GM23338 (cell line): Measurements from ENCODE around the gene PFKFB2. TPM values are rescaled to one million over a fixed set of nuclear protein-coding genes. Genes with fewer than 3 reads are reported as not detected.

ENCODE experiments used
- ATAC-seq: fragments of 200-7000 bp; cut with Tn5 transposase; 3 replicates; pipeline ENCODE4 v1.9.1; 2020
- DNase-seq: peaks from one replicate; pipeline ENCODE4 v3.0.0-alpha.2; 2015; ENCODE audit warnings: low spot score
- H2AFZ ChIP-seq: fragments of 200-600 bp; sonication (generic); 2 replicates; pipeline ENCODE4 v1.8.0; 2016; ENCODE audit warnings: antibody characterized with exemption, mild to moderate bottlenecking, moderate library complexity
- H3F3A ChIP-seq: fragments of 200-600 bp; sonication (generic); replicated peaks from 2 replicates; pipeline ENCODE4 v1.8.0; 2017; ENCODE audit warnings: antibody characterized with exemption, mixed run types, low read depth
- H3K27ac ChIP-seq: fragments of 200-600 bp; sonication (generic); 2 replicates; pipeline ENCODE4 v1.6.1; 2016; ENCODE audit warnings: low read depth
- H3K27me3 ChIP-seq: fragments of 200-600 bp; sonication (generic); 2 replicates; pipeline ENCODE4 v1.8.0; 2016; ENCODE audit warnings: mild to moderate bottlenecking, mixed run types, moderate library complexity; ENCODE audit not compliant: insufficient read depth
- H3K36me3 ChIP-seq: fragments of 200-600 bp; sonication (generic); 2 replicates; pipeline ENCODE4 v1.8.0; 2016; ENCODE audit warnings: mild to moderate bottlenecking; ENCODE audit not compliant: insufficient read depth
- H3K4me1 ChIP-seq: fragments of 200-600 bp; sonication (generic); 2 replicates; pipeline ENCODE4 v1.8.0; 2016; ENCODE audit warnings: mild to moderate bottlenecking, moderate library complexity; ENCODE audit not compliant: insufficient read depth
- H3K4me2 ChIP-seq: fragments of 200-600 bp; sonication (generic); 2 replicates; pipeline ENCODE4 v1.7.1; 2017; ENCODE audit warnings: mixed run types
- H3K4me3 ChIP-seq: fragments of 200-600 bp; sonication (generic); 2 replicates; pipeline ENCODE4 v1.6.1; 2016; ENCODE audit warnings: mixed run types
- H3K79me2 ChIP-seq: fragments of 200-600 bp; sonication (generic); replicated peaks from 2 replicates; pipeline ENCODE4 v1.8.0; 2017; ENCODE audit warnings: mild to moderate bottlenecking; ENCODE audit not compliant: insufficient read depth
- H3K9me2 ChIP-seq: fragments of 200-600 bp; sonication (generic); 2 replicates; pipeline ENCODE4 v1.8.0; 2017; ENCODE audit not compliant: insufficient read depth
- H4K20me1 ChIP-seq: fragments of 200-600 bp; sonication (generic); replicated peaks from 2 replicates; pipeline ENCODE4 v1.8.0; 2017; ENCODE audit warnings: mild to moderate bottlenecking; ENCODE audit not compliant: insufficient read depth
- H3K27ac Mint-ChIP-seq: 2 replicates; pipeline ENCODE4 v1.8.0; 2020; ENCODE audit warnings: inconsistent platforms, mild to moderate bottlenecking, moderate library complexity, mixed read lengths
- H3K27me3 Mint-ChIP-seq: 3 replicates; pipeline ENCODE4 v1.8.0; 2022; ENCODE audit warnings: low read depth, mild to moderate bottlenecking, moderate library complexity, mixed read lengths, inconsistent platforms; ENCODE audit not compliant: insufficient read depth, poor library complexity
- H3K36me3 Mint-ChIP-seq: 3 replicates; pipeline ENCODE4 v1.8.0; 2021; ENCODE audit warnings: low read depth, mild to moderate bottlenecking, inconsistent platforms, moderate library complexity, mixed read lengths
- H3K4me1 Mint-ChIP-seq: 3 replicates; pipeline ENCODE4 v1.8.0; 2020; ENCODE audit warnings: mild to moderate bottlenecking, inconsistent platforms, mixed read lengths
- H3K4me3 Mint-ChIP-seq: 3 replicates; pipeline ENCODE4 v1.8.0; 2021; ENCODE audit warnings: moderate library complexity, mild to moderate bottlenecking, inconsistent platforms, mixed read lengths
- H3K9me3 Mint-ChIP-seq: 3 replicates; pipeline ENCODE4 v1.8.0; 2020; ENCODE audit warnings: moderate library complexity, mild to moderate bottlenecking, inconsistent platforms, mixed read lengths
- CREB1 ChIP-seq: fragments of 250-450 bp; sonication (Bioruptor Pico); IDR thresholded peaks from 2 replicates; pipeline ENCODE4 v1.5.0; 2020; ENCODE audit warnings: low read depth, mild to moderate bottlenecking, moderate library complexity
- ETS1 ChIP-seq: IDR thresholded peaks from 2 replicates; pipeline ENCODE4 v1.6.1; 2016; ENCODE audit warnings: antibody characterized with exemption
- EZH2 ChIP-seq: fragments of 200-600 bp; sonication (generic); IDR thresholded peaks from one replicate; pipeline ENCODE4 v1.8.0; 2017; ENCODE audit warnings: antibody characterized with exemption, mild to moderate bottlenecking, low read depth; ENCODE audit not compliant: unreplicated experiment
- EZH2phosphoT487 ChIP-seq: fragments of 200-600 bp; sonication (generic); IDR thresholded peaks from one replicate; pipeline ENCODE4 v1.8.1; 2018; ENCODE audit warnings: antibody characterized with exemption; ENCODE audit not compliant: unreplicated experiment
- JUNB ChIP-seq: IDR thresholded peaks from one replicate; pipeline ENCODE4 v1.6.1; 2016; ENCODE audit warnings: antibody characterized with exemption; ENCODE audit not compliant: unreplicated experiment
- NANOG ChIP-seq: IDR thresholded peaks from 2 replicates; pipeline ENCODE4 v1.6.1; 2016; ENCODE audit warnings: antibody characterized with exemption, borderline replicate concordance
- POLR2AphosphoS5 ChIP-seq: IDR thresholded peaks from 2 replicates; pipeline ENCODE4 v1.6.1; 2016; ENCODE audit warnings: antibody characterized with exemption, low read depth
- REST ChIP-seq: IDR thresholded peaks from one replicate; pipeline ENCODE4 v1.6.1; 2018; ENCODE audit warnings: antibody characterized with exemption; ENCODE audit not compliant: unreplicated experiment
- STAT1 ChIP-seq: IDR thresholded peaks from one replicate; pipeline ENCODE4 v1.6.1; 2016; ENCODE audit warnings: antibody characterized with exemption; ENCODE audit not compliant: unreplicated experiment
- ZNF114 ChIP-seq: fragments of 250-450 bp; sonication (Bioruptor Pico); IDR thresholded peaks from 2 replicates; pipeline ENCODE4 v1.5.0; 2020; ENCODE audit warnings: mild to moderate bottlenecking, moderate library complexity
- ZNF331 ChIP-seq: fragments of 250-450 bp; sonication (Bioruptor Pico); IDR thresholded peaks from 2 replicates; pipeline ENCODE4 v1.5.0; 2020; ENCODE audit warnings: low read depth, mild to moderate bottlenecking, moderate library complexity
- polyA plus RNA-seq: library from polyadenylated mRNA; unstranded; fragments of >200 nt; fragmentation: Nextera tagmentation; extraction: Ambion mirVana; gene quantifications from 2 replicates; pipeline ENCODE4 v1.2.1, GENCODE V29; 2016
- total RNA-seq: library from RNA; depleted of rRNA; stranded (reverse); fragments of >200 nt; shearing (Covaris generic); gene quantifications from 2 replicates; pipeline ENCODE4 v1.2.3, GENCODE V29; 2014
- TF ChIP-seq, protein P1 (sequence below), 2 experiments: fragments of 200-600 bp in 1 of 2; sonication (generic) in 1 of 2; conservative IDR thresholded peaks; 2 replicates each; pipeline versions ENCODE4 v1.5.1 to v1.6.1; 2016 to 2017; ENCODE audit warnings: antibody characterized with exemption in 2 of 2, low read depth in 2 of 2, mild to moderate bottlenecking in 2 of 2, moderate library complexity in 1 of 2

Gene PFKFB2
- total and polyA plus RNA-seq, 2 experiments from 2014 or later = 4.9 to 14.8 TPM

DNA sequence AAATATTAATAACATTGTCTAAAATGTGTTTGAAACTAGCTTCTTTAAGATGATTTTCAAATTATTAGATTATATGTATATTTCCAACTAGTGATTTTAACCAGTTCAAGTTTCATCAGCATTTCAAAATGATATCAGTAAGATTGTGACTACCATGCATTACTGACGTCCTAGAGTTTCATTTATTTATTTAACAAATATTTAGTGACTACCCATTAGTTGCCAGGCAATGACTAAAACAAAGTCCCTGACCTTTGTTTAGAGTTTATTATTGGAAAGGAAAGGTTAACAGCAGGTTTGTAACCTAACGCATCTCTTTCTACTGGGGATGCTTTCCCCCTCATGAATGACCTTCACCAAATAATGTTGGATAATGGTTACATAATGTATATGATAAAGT is 28.0 kb downstream of the PFKFB2 start (continued):
- TF ChIP-seq REST (no peak), ZNF114 (CRISPR knock-in tag) (no peak), EZH2 (no peak), NANOG (no peak), ZNF331 (CRISPR knock-in tag) (no peak), EZH2phosphoT487 (no peak), CREB1 (CRISPR knock-in tag) (no peak), STAT1 (no peak), POLR2AphosphoS5 (no peak), JUNB (no peak), ETS1 (no peak)
- TF ChIP-seq, protein P1, sequence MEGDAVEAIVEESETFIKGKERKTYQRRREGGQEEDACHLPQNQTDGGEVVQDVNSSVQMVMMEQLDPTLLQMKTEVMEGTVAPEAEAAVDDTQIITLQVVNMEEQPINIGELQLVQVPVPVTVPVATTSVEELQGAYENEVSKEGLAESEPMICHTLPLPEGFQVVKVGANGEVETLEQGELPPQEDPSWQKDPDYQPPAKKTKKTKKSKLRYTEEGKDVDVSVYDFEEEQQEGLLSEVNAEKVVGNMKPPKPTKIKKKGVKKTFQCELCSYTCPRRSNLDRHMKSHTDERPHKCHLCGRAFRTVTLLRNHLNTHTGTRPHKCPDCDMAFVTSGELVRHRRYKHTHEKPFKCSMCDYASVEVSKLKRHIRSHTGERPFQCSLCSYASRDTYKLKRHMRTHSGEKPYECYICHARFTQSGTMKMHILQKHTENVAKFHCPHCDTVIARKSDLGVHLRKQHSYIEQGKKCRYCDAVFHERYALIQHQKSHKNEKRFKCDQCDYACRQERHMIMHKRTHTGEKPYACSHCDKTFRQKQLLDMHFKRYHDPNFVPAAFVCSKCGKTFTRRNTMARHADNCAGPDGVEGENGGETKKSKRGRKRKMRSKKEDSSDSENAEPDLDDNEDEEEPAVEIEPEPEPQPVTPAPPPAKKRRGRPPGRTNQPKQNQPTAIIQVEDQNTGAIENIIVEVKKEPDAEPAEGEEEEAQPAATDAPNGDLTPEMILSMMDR (conservative IDR thresholded peaks at IDR 0.05; ENCODE audit: low read depth in 2 of 2) = no peak

GRCh38 chr1:207081806-207082205 is 28.7 kb downstream of the PFKFB2 start:
- Mint-ChIP-seq H3K27ac (no peak overlapping the region), H3K36me3 (no peaks in the 10 kb centered on the region; the same call in 2 of the 3 replicates), H3K4me3 (no peak overlapping the region), H3K9me3 (no peaks in the 10 kb centered on the region), H3K27me3 (peaks cover 2% of the 10 kb centered on the region), H3K4me1 (peaks cover 28% of the 10 kb centered on the region)
- Histone ChIP-seq H3K9me2 (no peaks in the 10 kb centered on the region), H3K27ac (no peak overlapping the region), H3K4me1 (peaks cover 3% of the 10 kb centered on the region; the same call in 1 of the 2 replicates), H3K36me3 (no peaks in the 10 kb centered on the region), H3K79me2 (no peaks in the 10 kb centered on the region), H3K27me3 (no peaks in the 10 kb centered on the region), H3K4me2 (no peak overlapping the region), H3F3A (no peaks in the 10 kb centered on the region), H4K20me1 (no peaks in the 10 kb centered on the region), H3K4me3 (no peak overlapping the region), H2AFZ (no peak overlapping the region)
- no peak for ATAC-seq
- no peak for DNase-seq
- TF ChIP-seq EZH2 (no peak), ZNF331 (CRISPR knock-in tag) (no peak), ZNF114 (CRISPR knock-in tag) (no peak), STAT1 (no peak), POLR2AphosphoS5 (no peak), ETS1 (no peak)
